Activated CD8-positive, alpha-beta memory T cell treated with anti-CD3 and anti-CD28 coated beads, Interleukin-2, amount 50 U/mL, for 1 hour (primary cell): ENCODE data around the gene CEP112.
"Not testable (repeated sequence)": the region's sequence is repeated elsewhere in the genome, so short reads cannot be mapped to it uniquely, and the experiment has no call there.

Experiments used
- DNase-seq: peaks from one replicate; pipeline ENCODE4 v3.0.0-alpha.2; 2020; ENCODE audit errors: extremely low read depth

Gene CEP112

DNA sequence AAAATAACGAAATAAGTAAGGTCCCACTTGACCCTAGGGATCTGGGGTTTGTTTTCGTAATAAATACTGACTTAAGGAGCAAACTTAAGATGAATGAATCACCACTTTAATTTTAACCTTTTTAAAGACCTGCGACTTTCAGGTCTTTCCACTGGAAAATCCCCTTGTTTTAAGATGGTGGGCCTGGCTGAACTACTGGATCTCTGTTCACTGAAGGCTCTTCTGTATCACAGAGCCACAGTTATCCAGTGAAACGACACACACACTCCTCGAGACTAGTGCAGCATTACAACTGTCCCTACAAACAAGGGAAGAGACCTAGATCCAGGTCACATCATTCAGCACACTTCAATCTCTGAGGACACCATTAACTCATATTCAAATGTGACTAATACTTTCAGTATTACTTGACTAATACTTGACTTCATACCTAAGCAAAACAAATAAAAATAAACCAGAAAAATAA lies 299.0 kb downstream of the CEP112 start:
- DNase-seq: no peak

DNA sequence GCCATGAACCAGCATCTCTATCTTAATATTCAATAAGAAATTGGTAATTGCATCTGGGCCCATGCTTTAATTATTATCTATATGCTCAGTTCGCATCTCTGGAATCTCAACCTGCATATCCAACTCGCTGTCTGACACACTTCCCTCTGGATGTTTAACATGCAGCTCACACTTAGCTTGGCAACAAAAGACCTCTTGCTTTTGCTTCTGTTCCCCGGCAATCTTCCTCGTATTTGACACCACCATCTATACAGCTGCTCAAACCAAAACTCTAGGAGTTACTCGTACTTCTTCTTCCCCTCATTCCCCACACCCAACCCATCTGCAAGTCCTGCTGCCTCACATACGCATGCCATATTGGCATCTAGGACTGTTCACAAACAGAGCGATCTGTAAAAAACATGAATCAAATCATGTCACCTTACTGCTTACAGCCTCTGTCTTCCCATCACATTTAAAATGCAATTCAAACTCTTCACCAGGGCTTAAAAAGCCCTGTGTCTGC lies 300.6 kb downstream of the CEP112 start:
- no peak for DNase-seq

DNA sequence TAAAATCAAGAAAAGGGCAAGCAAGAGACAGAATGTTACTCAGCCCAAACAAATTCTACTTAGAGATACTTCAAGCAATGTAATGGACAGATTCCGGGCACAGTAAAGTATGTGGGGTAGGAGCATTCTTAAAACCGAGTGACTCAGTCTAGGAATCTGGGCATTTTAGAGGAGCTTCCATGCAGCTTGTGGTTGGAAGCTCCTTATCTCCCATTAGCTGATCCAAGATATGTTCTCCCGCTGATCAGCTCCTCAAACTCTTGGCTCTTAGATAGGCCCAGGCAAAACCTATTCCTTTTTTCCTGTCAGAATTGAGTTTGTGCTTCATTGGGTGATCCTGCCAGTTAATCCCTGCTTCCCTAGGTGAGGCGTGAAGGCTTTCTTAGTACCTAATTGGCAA lies 303.3 kb downstream of the CEP112 start:
- DNase-seq: no peak

DNA sequence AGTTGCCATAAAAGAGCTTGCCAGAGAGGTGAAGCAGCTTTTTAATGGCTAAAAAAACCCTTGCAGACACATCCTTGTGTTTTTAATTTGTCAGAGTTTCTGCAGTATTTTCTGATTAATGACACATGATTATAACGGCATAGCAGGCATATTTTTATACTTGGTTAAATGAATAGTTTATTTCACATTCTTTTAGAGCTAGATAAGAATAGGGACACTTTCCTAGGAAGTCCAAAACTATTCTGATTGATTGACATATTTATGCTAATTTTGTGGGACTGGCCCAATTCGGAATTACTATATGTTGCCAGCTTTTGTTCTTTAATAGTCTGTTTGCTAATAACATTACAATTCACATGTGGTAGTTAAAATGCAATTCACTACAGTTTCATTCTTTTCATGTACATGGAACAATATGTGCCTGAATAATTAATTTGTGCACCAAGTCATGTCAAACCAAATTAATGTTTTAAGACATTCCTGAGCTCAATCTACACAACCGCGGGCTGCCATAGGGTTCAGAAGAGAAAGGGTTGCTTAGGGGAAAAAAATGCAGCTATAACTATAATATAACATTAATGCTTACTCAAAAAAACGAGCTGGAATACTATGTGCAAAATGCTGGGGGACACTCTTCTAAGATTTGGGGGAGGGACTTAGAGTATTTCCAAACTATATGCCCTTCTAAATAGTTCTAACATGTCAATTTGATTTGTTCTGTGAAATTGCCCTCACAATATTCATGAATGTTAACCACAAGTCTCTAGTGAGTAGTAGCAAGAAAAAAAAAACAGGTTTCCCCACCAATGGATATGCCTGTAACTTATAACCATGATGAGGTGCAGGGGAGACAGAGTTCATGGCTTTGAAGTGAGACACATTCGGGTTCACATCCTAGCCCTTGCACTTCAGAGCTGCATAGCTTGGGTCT lies 305.4 kb downstream of the CEP112 start:
- no peak for DNase-seq

DNA sequence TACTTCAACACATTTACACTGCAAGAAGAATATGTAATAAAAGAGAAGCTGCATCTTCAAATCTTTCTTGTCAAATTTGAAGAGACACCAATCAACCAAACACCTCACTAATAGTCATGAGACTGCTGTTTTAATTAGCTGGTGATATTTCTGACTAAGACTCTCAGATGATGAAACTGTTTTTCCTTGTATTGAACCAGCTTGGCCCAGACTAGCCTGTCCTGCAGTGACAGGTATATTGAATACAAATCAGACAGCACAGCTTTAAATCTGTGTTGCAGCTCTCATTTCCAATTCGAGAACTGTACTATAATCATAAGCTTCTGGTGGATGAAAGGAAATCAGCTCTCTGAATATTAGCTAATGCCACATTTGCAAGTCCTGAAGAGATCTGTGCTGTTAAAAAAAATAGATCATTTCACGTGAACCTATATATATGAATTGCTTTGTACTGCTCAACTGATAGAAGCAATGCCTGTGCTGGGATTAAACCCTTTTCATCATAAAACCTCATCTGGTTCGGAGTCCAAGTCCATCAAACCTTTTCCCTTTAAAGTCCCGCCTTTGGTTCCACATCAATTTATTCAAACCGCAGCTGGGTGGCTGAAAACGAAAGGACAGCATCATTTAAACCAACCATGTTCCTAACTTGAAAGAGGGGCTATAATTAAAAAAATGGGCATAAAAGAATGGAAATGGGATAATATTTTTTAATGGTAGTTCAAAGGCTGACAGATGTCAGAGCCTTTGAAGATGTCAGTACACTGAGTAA lies 306.2 kb downstream of the CEP112 start:
- no peak for DNase-seq

DNA sequence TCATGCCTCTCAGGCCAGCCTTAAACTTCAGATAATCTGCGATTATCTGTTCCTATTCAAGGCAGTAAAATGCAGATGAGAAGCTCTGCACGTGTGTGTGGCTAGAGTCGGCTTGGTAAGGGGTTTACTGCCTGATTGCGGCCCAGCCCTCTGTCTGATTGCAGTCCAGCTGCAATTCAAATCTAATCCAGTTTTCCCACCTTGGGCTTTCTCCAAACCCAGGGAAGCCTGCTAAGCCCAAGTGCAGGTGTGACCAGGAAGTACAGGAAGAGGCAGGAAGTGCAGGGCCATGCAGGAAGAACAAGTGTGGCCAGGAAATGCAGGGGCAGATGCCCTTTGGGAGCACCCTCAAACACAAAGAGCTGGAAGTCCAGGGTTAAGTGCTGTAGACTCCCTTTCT lies 314.9 kb downstream of the CEP112 start:
- no peak for DNase-seq

DNA sequence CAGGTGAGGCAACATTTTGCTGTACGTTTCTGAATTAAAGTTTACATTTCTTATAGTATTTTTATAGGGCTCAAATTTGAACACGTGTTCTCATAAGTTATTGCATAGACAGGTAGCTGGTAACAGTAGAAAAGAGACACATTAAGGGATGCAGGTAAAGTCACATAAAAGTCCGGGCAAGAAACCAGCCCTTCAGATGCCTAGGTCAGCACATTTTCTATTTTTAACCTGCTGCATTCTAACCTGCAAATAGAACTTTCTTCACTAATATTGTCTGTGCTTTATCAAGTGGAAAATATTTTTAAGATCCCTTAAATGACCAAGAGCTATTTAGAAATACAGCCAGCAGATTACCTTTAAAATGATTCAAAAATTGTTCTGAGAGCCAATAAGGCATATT lies 323.1 kb downstream of the CEP112 start:
- DNase-seq: no peak

DNA sequence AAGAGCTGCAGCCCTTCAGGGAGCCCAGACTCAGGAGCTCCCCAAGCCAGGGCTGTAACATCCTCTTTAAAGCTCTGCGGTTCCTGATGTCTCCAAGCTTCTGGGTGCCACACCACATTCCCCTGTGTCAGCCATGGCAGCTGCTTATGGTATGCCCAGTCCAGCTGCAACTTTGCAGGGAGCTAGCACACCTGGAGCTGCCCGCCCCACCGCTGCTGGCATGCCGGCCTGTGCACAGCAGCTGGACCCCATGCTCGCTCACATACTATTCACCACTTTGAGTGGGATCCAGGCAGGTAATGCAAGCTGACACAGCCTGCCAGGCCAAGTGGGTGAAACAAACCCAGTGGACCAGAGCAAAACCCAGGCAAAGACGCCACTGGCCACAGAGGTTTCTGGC lies 324.9 kb downstream of the CEP112 start:
- no peak for DNase-seq

DNA sequence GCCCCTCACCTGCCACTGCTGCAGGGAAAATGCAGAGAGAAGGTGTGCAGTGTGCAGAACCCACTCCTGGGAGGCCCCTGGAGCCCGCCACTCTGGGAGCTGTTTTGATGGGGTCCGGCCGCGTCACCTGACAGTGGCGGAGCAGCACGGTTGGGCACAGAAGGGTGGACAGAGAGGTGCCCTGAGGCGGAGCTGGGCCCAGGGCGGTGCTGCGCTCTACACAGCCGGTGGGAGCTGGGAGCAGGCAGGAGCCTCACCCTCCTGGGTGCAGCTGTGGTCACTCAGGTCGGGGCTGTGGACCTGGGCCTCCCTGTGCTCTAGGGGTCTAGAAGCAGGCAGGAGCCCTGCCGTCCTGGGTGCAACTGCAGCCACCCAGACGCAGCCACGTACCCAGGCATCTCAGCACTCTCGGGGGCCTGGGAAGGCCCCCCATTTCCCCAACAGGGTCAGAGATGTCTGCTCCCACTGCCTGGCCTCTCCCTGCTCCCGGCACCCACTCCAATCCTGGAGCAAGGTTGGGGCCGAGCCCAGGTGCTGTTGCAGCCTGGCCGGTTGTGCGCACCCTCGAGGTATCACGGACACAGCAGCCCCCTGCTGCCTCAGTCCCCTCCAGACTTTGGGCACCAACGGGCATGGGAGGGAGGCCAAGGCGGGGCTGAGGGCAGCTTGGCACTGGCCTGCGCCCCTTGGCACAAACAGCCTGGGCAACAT lies 326.1 kb downstream of the CEP112 start:
- DNase-seq: no peak

DNA sequence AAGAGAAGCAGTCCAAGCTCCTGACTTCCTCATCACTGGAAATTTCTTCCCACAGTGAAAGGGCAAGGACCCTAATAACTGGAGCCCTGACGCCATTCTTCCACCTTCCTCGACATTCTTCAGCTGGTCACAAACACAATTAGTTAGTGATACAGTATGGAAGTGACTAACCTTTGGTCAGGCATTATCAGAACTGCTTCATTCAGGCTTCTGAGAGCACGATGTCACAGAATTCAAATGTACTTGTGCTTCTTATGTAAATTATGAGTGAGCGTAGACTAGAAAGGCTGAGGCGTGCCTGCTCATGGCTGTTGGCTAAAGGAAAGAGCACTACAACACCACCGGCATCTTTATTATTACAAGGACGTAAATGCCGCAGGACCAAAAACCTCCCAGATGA lies 327.5 kb downstream of the CEP112 start:
- no peak for DNase-seq

DNA sequence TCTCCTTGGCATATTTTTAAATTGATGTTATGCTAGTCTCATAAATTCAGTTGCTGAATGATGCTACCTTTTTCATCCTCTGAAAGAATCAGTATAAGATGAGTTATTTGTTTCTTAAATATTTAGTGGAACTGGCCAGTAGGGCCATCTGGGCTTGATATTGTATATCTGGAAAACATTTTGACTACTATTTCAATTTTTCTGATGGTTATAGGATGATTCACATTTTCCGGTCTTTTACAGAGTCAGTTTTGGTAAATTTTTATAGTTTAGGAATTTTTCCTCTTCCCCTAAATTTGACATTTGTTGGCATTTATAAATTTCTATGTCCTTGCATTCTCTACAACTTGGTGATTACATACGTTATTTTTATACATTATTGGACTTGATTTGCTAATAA lies 334.2 kb downstream of the CEP112 start:
- DNase-seq: no peak

DNA sequence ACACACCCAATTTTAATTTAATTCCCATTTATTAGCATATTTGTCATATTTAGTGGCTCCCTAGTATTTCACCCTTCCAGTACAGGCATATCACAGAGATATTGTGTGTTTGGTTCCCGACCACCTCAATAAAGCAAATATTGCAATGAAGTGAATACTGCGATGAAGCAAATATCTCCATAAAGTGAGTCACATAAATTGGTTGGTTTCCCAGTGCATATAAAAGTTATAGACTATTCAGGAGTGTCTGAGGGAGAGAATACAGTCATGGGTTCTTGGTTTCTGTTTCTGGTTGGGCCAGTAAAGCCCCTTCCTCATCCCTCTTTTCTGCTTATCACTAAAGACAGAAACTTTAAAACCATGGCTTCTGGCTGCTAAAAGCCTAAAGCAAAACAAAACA lies 335.1 kb downstream of the CEP112 start:
- no peak for DNase-seq

DNA sequence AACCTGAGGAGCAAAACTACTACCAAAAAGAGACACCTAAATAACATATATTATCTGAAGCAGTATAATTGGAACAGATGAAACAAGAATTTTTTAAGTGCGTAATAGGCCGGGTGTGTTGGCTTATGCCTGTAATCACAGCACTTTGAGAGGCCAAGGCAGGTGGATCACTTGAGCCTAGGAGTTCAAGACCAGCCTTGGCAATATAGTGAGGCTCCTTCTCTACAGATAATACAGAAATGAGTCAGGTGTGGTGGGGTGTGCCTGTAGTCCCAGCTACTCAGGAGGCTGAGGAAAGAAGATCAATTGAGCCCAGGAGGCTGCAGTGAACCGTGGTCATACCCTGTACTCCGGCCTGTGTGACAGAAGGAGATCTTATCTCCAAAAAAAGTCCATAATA lies 336.3 kb downstream of the CEP112 start:
- DNase-seq: no peak

DNA sequence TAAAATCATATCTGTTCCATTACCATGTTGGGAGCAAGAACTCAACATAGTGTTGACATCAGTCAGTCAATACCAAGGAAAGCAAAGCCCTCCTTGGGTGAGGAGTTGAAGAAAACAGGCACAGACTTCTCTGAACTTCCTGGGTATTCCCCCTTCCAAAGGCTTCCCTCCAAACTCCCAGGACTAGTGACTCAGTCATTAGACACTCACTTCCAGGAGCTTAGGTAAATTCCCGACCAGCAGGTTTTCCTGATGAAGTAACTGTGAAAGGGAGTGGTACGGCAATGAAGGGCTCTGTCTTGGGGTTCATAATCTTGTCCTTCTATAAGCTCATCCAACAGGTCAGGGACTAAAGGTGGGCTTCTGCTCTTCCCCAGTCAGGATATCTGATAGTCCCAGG lies 336.7 kb downstream of the CEP112 start:
- DNase-seq: no peak

DNA sequence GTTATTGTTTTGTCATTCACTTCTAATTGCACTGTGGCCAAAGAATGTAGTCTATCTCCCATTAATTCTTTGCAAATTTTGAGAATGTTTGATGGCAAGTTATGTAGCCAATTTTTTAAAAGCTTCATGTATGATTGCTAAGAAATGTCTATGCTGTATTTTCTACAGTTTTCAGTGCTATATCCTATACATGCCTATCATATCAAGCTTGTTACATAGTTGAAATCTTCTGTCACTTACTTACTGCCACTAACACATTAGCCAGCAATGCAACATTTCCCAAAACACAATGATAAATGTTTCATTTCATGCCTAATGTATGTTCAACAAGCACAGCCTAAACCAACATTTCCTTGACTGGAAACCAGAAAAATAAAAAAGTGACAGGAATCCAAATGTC lies 338.1 kb downstream of the CEP112 start:
- no peak for DNase-seq

DNA sequence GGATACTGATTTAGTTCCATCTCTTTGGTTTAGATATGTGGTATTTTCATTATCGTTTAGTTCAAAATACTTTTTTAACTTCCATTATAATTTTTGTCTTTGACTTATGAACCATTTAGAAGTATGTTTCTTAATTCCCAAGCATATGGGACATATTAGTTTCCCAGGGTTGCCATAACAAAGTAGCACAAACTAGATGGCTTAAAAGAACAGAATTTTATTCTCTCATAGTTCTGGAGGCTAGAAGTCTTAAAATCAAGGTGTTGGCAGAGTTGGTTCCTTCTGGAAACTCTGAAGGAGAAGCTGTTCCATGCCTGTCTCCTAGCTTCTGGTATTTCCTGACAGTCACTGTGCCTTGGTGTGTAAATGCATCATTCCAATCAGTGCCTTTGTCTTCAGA lies 339.0 kb downstream of the CEP112 start:
- no peak for DNase-seq

DNA sequence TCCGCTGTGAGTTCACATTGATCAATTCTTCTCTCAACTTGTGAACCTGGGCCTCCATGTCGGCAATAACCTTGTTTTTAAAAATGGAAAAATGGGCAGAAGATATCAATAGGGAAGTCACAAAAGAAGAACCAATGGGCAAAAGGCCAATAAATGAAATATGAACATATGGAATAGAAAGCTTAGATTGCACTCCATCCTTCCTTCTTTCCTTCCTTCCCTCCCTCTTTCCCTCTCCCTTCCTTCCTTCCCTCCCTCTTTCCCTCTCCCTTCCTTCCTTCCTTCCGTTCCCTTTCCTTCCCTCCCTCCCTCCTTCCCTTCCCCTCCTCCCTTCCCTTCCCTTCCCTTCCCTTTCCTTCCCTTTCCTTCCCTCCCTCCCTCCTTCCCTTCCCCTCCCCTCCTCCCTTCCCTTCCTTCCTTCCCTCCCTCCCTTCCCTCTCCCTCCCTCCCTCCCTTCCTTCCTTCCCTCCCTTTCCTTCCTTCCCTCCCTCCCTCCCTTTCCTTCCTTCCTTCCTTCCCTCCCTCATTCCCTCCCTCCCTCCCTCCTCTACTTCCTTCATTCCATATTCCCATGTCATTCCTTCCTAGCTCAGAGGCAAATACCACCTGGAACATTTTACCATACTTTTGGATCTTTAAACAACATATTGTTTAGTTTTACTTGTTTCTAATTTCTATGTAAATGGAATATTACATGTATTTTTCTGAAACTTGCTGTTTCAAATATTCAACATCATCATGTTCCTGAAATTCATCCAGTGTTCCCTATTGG lies 339.8 kb downstream of the CEP112 start:
- DNase-seq: no peak

DNA sequence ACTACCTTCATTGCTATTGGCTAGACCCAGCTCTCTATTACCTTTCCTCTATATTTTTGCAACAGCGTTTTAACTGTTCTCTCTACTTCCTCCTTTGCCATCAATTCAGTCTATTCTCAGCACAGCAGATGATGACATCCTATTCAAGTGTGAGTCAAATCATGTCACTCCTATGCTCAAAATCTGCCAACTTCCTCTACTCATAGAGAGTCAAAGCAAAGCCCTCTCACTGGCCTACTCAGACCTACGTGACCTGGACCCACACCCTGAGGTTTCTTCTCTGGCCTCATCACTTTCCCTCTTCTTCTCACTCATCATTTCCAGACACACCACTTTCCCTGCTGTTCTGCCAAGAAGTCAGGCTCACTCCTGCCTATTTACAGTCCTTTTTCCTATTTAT lies 341.4 kb downstream of the CEP112 start:
- no peak for DNase-seq

DNA sequence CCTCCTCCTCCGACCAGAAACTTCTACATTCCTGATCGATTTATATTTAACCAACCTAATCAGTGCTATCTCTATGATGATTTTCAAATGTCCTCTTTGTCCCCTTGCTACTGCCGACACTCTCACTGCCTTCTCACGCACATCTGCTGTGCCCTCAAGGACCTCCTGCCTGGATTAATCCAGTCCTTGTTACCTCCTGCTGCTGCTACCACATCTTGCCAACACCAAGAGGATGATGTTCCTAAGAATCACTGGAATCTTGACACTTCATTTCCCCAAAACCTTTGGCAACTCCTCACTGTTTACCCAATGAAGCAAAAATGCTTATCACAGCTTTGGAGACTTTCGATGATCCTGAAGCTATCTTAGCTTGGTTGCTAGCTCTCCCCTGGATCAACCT lies 343.2 kb downstream of the CEP112 start:
- no peak for DNase-seq

DNA sequence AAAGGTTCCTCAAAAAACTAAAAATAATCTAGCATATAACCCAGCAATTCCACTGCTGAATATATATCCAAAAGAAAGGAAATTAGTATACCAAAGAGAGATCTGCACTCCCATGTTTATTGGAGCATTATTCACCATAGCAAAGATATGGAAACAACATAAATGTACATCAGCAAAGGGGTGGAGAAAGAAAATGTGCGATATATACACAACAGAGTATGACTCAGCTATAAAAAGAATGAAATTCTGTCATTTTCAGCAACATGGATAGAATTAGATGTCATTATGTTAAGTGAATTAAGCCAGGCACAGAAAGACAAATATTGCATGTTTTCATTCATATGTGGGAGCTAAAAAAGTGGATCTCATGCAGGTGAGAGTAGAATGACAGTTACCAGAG lies 350.8 kb downstream of the CEP112 start:
- DNase-seq: no peak

DNA sequence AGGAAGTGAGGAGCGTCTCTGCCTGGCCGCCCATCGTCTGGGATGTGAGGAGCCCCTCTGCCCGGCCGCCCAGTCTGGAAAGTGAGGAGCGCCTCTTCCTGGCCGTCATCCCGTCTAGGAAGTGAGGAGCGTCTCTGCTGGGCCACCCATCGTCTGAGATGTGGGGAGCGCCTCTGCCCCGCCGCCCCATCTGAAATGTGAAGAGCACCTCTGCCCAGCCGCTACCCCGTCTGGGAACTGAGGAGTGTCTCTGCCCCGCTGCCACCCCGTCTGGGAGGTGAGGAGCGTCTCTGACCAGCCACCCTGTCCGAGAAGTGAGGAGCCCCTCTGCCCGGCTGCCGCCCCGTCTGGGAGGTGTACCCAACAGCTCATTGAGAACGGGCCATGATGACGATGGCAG lies 354.7 kb downstream of the CEP112 start:
- not testable (repeated sequence) for DNase-seq
